Prostate gland (tissue), 2 donors: ENCODE data around the gene PLAA. TPM values are rescaled to one million over a fixed set of nuclear protein-coding genes. Genes with fewer than 3 reads are reported as not detected.

ENCODE experiments used
- DNase-seq: peaks from one replicate; pipeline ENCODE4 v3.0.0-alpha.2; 2019; ENCODE audit warnings: low spot score
- H3K27ac ChIP-seq, 2 donors: fragments of 200-600 bp; sonication (generic); 2 replicates each; pipeline ENCODE4 v1.5.1; 2017 to 2019
- H3K27me3 ChIP-seq: fragments of 200-600 bp; sonication (generic); replicated peaks from 2 replicates; pipeline ENCODE4 v1.5.1; 2019; ENCODE audit not compliant: insufficient read depth
- H3K36me3 ChIP-seq, 2 donors: fragments of 200-600 bp; sonication (generic); 1 replicate in 1 of 2; 2 replicates in 1 of 2; pipeline versions ENCODE4 v1.5.1 to v1.8.1; 2017 to 2019
- H3K4me1 ChIP-seq: fragments of 200-600 bp; sonication (generic); replicated peaks from 2 replicates; pipeline ENCODE4 v1.5.1; 2019
- H3K4me3 ChIP-seq, 2 donors: fragments of 200-600 bp; sonication (generic); 2 replicates each; pipeline ENCODE4 v1.5.1; 2017 to 2019
- H3K9me3 ChIP-seq: fragments of 200-600 bp; sonication (generic); 2 replicates; pipeline ENCODE4 v1.5.1; 2017
- POLR2A ChIP-seq: fragments of 450-650 bp; IDR thresholded peaks from one replicate; pipeline ENCODE4 v1.6.1; 2016; ENCODE audit warnings: antibody characterized with exemption, mild to moderate bottlenecking
- POLR2AphosphoS5 ChIP-seq: sonication (generic); formaldehyde crosslinking; IDR thresholded peaks from one replicate; pipeline ENCODE4 v1.6.1; 2017; ENCODE audit warnings: antibody characterized with exemption
- WGBS: methylation state at CpG from one replicate; pipeline ENCODE4 v1.1.5; 2018; 5-methylcytosine and 5-hydroxymethylcytosine counted together
- intact Hi-C: fragments of 100-400 bp; cut with DNase I; formaldehyde crosslinking; loops from one replicate; pipeline ENCODE4 v1.14.2; 2022
- small RNA-seq, 2 donors: library from RNA; depleted of rRNA; stranded (forward); fragments of <200 nt; gene quantifications; one replicate each; pipeline ENCODE3, GENCODE V24; 2016
- total RNA-seq, 2 donors: library from RNA; depleted of rRNA; stranded (reverse); fragments of >200 nt; gene quantifications; one replicate each; pipeline ENCODE4 v1.1.0, GENCODE V29; 2016
- TF ChIP-seq, protein P1 (sequence below), 4 experiments: fragments of 200-600 bp in 2 of 4; fragments of 450-650 bp in 2 of 4; sonication (generic) in 2 of 4; IDR thresholded peaks; 1 replicate in 3 of 4; 2 replicates in 1 of 4; pipeline ENCODE4 v1.5.1; 2016 to 2019; ENCODE audit warnings: antibody characterized with exemption in 4 of 4, mild to moderate bottlenecking in 2 of 4, moderate library complexity in 2 of 4

PLAA gene
- total RNA-seq, 2 donors from 2014 or later, result 24.3 to 36.5 TPM

DNA sequence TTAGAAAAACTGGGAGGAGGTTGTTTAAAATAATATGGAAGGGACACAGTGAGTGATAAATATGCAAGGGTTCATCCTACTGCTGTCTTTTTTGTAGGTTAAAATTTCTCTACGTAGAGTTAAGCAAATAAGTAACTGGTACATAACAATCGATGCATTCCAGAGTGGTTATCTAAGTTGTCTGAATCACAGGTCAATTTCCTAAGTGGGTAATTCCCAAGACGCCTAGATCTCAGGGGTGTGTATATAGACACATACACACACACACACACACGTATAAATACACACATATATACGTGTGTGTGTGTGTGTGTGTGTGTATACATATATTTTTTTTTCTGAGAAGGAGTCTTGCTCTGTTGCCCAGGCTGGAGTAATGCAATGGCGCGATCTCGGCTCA is 76.8 kb downstream of the PLAA start:
- H3K4me1 ChIP-seq, result no peaks in the 10 kb centered on the region
- TF ChIP-seq, protein P1, sequence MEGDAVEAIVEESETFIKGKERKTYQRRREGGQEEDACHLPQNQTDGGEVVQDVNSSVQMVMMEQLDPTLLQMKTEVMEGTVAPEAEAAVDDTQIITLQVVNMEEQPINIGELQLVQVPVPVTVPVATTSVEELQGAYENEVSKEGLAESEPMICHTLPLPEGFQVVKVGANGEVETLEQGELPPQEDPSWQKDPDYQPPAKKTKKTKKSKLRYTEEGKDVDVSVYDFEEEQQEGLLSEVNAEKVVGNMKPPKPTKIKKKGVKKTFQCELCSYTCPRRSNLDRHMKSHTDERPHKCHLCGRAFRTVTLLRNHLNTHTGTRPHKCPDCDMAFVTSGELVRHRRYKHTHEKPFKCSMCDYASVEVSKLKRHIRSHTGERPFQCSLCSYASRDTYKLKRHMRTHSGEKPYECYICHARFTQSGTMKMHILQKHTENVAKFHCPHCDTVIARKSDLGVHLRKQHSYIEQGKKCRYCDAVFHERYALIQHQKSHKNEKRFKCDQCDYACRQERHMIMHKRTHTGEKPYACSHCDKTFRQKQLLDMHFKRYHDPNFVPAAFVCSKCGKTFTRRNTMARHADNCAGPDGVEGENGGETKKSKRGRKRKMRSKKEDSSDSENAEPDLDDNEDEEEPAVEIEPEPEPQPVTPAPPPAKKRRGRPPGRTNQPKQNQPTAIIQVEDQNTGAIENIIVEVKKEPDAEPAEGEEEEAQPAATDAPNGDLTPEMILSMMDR (IDR thresholded peaks at IDR 0.05), result no peak
- TF ChIP-seq POLR2AphosphoS5, result no peak

DNA sequence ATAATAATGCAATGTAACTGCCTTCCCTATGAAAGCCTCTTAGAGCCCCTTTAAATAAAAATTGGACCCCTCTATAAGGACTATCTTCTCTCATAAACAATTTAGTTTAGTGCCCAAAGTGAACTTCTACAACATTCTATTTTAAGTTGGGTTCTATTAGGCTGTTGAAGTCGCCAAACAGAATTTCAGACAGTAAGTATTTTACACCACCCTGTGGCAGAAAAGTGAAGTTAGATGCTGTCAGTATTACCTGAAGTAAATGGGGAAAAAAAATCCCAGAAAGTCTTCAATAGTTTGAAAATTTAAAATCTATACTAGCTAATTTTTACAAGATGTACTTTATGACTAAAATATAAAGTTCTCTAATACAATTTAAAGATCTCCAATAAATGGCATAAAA is 84.0 kb downstream of the PLAA start:
- TF ChIP-seq, protein P1 (IDR thresholded peaks at IDR 0.05), result peak in 1 of 4 experiments; percentile 36
- TF ChIP-seq POLR2AphosphoS5, result no peak
- TF ChIP-seq POLR2A, result no peak
- DNase-seq, result no peak
- Histone ChIP-seq H3K36me3 (no peaks in the 10 kb centered on the region), H3K4me3 (no peak overlapping the region), H3K4me1 (no peaks in the 10 kb centered on the region), H3K27me3 (no peaks in the 10 kb centered on the region), H3K27ac (no peak overlapping the region), H3K9me3 (no peaks in the 10 kb centered on the region)
- intact Hi-C loops, result no loop called here
- WGBS, result 35% methylated on average over 1 of the region's 1 CpG

More for the DNA sequence above, 76.8 kb downstream of the PLAA start:
- no peaks in the 10 kb centered on the region for H3K27me3 ChIP-seq
- no peak for DNase-seq
- intact Hi-C loops, result no loop called here
- H3K9me3 ChIP-seq, result no peaks in the 10 kb centered on the region
- H3K36me3 ChIP-seq, result no peaks in the 10 kb centered on the region
- no peak overlapping the region for H3K27ac ChIP-seq
- WGBS, result 90% methylated on average over 8 of the region's 8 CpGs
- no peak overlapping the region for H3K4me3 ChIP-seq

DNA sequence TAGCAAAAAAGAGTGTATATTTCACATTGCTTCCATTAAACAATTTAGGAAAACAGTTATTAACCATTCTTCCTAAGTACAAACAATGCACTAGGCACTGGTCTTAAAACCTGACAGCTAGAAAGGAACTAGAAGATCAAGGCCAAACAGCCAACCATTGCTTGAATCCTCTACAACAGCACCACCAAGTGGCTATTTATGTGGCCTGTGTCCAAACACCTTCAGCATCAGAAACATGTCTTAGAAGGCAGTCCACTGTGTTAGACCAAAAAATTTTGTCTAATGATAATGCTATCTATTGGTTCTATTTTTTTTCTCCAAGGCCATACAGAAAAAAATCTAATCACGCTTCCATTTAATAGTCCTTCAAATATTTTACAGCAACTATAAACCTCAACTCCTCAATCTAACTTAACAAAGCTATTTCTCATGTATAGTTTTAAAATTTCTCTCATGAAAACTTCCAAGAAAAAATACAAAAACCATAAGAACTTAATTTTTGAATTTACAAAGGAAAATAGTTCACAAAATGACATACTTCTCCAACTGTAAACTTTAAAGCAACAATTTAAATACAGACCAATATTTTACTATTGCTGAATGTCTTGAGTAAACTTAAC is 90.5 kb downstream of the PLAA start:
- intact Hi-C loops, result no loop called here
- Histone ChIP-seq H3K4me1 (peaks cover 4% of the 10 kb centered on the region), H3K36me3 (no peaks in the 10 kb centered on the region), H3K27me3 (no peaks in the 10 kb centered on the region), H3K27ac (no peak overlapping the region), H3K9me3 (no peaks in the 10 kb centered on the region), H3K4me3 (no peak overlapping the region)
- TF ChIP-seq POLR2AphosphoS5 (no peak), POLR2A (no peak)
- TF ChIP-seq, protein P1 (IDR thresholded peaks at IDR 0.05), result peak in 3 of 4 experiments; percentile 35 to 56 (median 36)
- DNase-seq, result peak; percentile 23
- whole genome bisulfite sequencing, result 90% methylated on average over 1 of the region's 1 CpG

Small RNA genes lying within 50 kb of the gene (small RNA-seq; reads per million reads assigned to genes)
- gene RN7SL100P, result 0 reads per million in 2 donors

Other genes starting within 250 kb of the PLAA start
- gene CAAP1, start 54.4 kb downstream of the PLAA start, total RNA-seq, result 10 to 100 TPM; 20.4 to 20.8 TPM
- gene IFT74, start 9.2 kb upstream of the PLAA start, total RNA-seq, result 10 to 100 TPM; 15.1 to 16.5 TPM
- not detected for gene LRRC19, start 58.4 kb upstream of the PLAA start, total RNA-seq
- gene TEK, start 162.0 kb upstream of the PLAA start, total RNA-seq, result 1 to 10 TPM; 3.5 to 5.5 TPM